Smooth muscle cell of the pulmonary artery (primary cell): Measurements from ENCODE around the gene OR5AN1. TPM values are rescaled to one million over a fixed set of nuclear protein-coding genes. Genes with fewer than 3 reads are reported as not detected.

Source experiments
- total RNA-seq: library from RNA; depleted of rRNA; stranded (reverse); fragments of >200 nt; gene quantifications from 2 replicates; pipeline ENCODE4 v1.2.3, GENCODE V29; 2014

Gene OR5AN1, protein sequence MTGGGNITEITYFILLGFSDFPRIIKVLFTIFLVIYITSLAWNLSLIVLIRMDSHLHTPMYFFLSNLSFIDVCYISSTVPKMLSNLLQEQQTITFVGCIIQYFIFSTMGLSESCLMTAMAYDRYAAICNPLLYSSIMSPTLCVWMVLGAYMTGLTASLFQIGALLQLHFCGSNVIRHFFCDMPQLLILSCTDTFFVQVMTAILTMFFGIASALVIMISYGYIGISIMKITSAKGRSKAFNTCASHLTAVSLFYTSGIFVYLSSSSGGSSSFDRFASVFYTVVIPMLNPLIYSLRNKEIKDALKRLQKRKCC
- total RNA-seq: not detected in 2 replicates

DNA sequence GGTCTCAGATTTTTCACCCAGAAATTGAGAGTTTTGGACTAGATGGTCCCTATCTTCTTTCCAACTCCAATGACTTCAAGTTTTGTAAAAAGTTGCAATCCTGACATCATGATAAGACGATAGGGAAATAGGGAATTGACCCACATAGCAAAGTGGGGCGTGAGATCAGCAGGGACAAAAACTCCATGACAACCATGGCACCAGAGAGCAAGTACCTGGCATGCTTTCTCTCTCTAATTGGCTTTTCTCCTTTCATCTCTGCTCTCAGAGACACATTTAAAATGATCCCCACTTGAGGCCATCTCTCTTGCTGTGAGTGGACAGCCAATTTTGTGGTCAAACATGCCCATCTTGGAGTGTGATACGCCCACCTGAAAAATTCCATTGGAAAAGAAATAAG lies at the start of gene OR5AN1:
OR5AN1 (plus strand) TSS at position 301 of the 400 bp plus-strand sequence. CDS start 5,564 bp downstream, outside the sequence.

Other genes with a start within 250 kb of the OR5AN1 start
- 28.1 and 33.0 TPM in 2 replicates for gene FAM111A, start 216.0 kb upstream of the OR5AN1 start, total RNA-seq
- 0.79 and 3.8 TPM in 2 replicates for gene DTX4, start 186.8 kb upstream of the OR5AN1 start, total RNA-seq
- gene MPEG1, start 146.0 kb upstream of the OR5AN1 start, total RNA-seq: not detected in 2 replicates
- not detected in 2 replicates for gene OR5A2, start 67.5 kb downstream of the OR5AN1 start, total RNA-seq
- gene OR5A1, start 77.6 kb downstream of the OR5AN1 start, total RNA-seq: not detected in 2 replicates
- gene OR4D6, start 98.1 kb downstream of the OR5AN1 start, total RNA-seq: not detected in 2 replicates
- gene OR4D10, start 114.4 kb downstream of the OR5AN1 start, total RNA-seq: not detected in 2 replicates
- not detected in 2 replicates for gene OR4D11, start 144.7 kb downstream of the OR5AN1 start, total RNA-seq
- not detected in 2 replicates for gene OR4D9, start 152.6 kb downstream of the OR5AN1 start, total RNA-seq